Epidermal melanocyte (primary cell): ENCODE results near the gene LANCL3.
"Not testable (repeated sequence)": the region's sequence is repeated elsewhere in the genome, so short reads cannot be mapped to it uniquely, and the experiment has no call there.

Source experiments
- DNase-seq: peaks from one replicate; pipeline ENCODE4 v3.0.0; 2011; ENCODE audit warnings: low spot score; ENCODE audit not compliant: insufficient read length

LANCL3 gene

GRCh38 chrX:37571426-37572107 is at the start of gene LANCL3:
Gene LANCL3 (plus strand): TSS chrX:37571661. CDS start chrX:37571871, 210 bp downstream.
- not testable (repeated sequence) for DNase-seq

GRCh38 chrX:37523673-37524072 is 47.8 kb upstream of the LANCL3 start:
- not testable (repeated sequence) for DNase-seq

- DNase-seq = no peak
These were observed 29.5 kb upstream of the LANCL3 start for GRCh38 chrX:37541991-37542390.

- no peak for DNase-seq
These were observed 28.7 kb upstream of the LANCL3 start for GRCh38 chrX:37542791-37543190.

DNA sequence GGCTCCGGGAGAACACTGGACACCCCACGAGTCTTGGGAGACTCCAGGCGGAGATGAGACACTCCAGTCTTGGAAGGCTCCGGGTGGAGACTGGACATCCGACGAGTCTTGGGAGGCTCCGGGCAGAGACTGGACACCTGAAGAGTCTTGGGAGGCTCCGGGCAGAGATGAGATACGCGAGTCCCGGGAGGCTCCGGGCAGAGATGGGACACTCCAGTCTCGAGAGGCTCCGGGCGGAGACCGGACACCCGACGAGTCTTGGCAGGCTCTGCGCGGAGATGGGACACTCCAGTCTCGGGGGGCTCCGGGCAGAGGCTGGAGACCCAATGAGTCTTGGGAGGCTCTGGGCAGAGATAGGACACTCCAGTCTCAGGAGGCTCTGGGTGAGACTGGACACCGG is 28.1 kb upstream of the LANCL3 start:
- no peak for DNase-seq

DNA sequence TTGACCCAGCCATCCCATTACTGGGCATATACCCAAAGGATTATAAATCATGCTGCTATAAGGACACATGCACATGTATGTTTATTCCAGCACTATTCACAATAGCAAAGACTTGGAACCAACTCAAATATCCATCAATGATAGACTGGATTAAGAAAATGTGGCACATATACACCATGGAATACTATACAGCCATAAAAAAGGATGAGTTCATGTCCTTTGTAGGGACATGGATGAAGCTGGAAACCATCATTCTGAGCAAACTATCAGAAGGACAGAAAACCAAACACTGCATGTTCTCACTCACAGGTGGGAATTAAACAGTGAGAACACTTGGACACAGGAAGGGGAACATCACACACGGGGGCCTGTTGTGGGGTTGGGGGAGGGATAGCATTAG is 26.9 kb upstream of the LANCL3 start:
- not testable (repeated sequence) for DNase-seq

- no peak for DNase-seq
These were observed 26.4 kb upstream of the LANCL3 start for GRCh38 chrX:37545066-37545465.

- not testable (repeated sequence) for DNase-seq
These were observed 21.8 kb upstream of the LANCL3 start for GRCh38 chrX:37549619-37550018.

DNA sequence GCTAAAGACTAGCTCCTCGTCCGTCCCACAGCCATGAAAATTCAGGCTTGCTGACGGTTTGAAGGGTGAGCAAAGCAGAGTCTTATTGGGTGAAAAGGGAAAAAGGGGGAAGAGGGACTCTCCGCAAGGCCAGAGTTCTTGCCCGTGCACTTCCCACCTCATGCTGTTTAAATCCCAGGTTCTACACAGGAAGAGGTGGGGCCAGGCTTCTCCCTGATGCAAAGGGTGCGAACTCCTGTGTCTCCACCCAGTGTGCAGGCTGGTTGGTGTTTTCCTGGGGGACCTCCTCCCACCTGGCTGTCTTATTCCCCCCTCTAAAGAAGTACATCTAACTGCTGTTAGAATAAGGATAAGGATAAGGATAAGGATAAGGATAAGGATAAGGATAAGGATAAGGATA is 18.0 kb upstream of the LANCL3 start:
- no peak for DNase-seq

DNA sequence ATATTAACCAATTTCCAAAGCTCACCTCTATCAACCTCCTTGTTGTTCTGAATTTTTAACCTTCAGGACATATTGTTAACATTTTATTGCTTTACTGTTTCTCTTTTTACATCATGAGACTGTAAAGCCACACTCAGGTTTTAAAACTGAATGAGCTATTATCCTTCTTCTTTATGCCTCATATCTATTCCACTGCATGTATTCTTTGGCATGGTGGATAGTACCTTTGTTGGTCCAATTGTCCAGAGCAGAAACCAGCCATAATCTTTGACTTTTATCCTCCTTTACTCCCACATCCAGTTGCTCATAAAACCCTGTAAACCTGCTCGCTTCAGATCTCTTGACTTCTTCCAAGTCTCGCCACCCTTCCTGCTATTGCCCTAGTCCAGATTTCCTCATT is 6.2 kb upstream of the LANCL3 start:
- DNase-seq = not testable (repeated sequence)

DNA sequence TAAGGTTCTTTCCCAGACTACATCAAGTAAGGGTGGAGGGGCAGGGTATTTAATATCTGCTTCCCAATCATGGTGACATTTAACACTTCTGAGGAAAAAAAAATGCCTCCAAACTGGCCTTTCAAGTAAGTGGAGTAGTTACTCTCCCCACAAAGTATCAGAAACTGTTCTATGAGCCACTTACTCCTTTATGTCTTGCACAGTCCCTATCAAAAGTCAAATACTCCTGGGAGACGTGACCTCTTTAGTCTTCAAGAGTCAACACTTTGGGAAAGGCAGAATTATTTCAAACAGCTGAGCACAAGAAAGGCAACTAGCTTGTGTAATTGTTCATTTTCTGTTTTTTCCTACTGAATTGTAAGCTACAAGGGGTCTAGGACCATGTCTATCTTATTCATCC is 1.1 kb upstream of the LANCL3 start:
- not testable (repeated sequence) for DNase-seq

GRCh38 chrX:37572108-37572587 is 687 bp downstream of the LANCL3 start:
- not testable (repeated sequence) for DNase-seq

DNA sequence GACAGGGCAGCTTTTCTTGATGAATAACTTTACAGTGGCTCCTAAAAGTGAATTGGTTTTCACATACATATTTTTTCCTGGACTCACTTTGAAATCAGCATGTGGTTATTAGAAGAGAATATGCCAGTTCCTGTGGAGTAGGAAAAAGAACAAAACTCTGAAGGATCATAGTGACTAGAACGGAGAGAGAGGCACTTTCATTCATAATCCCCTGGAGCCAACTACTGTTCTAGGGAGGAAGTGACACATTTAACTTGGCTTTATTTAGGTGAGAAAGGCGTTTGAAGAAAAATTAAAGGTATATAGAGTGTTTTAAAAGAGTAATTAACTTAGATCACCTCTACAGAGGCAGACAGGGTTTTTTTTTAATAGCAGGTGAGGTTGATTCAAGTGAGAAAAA is 1.7 kb downstream of the LANCL3 start:
- DNase-seq = not testable (repeated sequence)

DNA sequence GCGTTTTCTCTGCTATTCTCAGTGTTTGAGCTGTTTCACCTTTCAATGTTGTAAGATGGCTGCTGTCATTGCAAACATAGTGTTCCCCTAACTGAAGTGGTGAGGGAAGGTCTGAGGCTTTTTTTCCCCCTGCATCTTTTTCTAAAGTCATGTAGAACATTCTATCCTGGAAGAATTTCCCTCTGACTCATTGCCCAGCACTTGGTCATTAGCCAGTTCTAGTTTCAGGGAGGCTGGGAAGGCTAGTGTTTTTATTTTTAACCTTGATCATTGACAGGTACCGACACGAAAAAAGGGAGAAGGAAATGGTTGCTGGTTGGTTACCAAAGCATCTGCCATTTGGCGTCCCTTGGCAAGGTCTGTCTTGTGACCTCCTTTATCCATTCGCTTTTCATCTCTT is 6.6 kb downstream of the LANCL3 start:
- no peak for DNase-seq

GRCh38 chrX:37580080-37580479 is 8.6 kb downstream of the LANCL3 start:
- no peak for DNase-seq

GRCh38 chrX:37587337-37587736 is 15.9 kb downstream of the LANCL3 start:
- DNase-seq = not testable (repeated sequence)

DNA sequence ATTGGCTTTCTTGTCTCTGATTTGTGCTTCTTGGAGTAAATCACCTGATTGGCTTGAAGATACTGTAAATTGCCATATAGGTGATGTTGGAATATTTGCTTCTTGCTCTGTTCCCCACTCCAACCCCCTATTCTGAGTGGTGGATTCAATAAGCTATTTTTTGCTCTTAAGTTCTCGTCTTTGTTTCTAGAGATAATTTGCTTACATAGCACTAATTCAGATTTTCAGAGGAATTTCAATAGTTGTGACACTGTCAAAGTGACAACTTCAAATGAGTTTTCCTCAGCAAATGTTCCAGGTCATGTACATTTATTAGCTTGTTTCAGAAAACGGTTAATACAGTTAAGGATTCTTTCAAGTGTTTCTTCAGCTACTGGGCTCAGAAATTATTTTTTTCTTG is 18.6 kb downstream of the LANCL3 start:
- no peak for DNase-seq

DNA sequence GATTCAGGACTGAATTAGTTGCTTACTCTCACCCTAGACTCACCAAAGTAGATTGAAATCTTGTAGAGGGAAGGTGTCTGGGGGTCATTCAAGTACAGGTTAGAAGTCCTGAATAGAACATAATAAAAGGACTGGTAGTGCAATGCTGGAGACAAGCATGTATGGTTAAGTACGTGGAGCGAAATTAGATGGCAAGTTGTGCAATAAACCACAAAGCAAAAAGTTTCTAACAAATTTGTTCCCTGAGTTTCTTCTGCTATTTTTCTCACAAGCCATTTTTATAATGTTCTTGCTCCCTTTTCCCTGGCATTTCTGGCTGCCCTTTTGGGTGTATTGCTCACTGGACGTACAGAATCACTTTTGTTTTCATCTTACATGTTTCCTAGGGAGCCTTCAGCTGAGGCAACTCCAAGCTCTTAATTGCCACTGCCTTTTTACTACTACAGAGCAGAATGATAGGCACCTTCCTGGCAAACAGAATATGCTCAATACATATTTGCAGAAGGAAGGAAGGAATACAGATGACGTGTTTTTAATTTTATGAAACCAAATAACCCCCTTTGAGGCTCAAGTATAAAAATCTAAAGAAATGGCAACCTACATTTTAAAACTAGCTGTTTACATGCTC is 23.4 kb downstream of the LANCL3 start:
- no peak for DNase-seq

- no peak for DNase-seq
These were observed 28.3 kb downstream of the LANCL3 start for GRCh38 chrX:37599729-37600128.

GRCh38 chrX:37603938-37604409 is 32.5 kb downstream of the LANCL3 start:
- DNase-seq = no peak

DNA sequence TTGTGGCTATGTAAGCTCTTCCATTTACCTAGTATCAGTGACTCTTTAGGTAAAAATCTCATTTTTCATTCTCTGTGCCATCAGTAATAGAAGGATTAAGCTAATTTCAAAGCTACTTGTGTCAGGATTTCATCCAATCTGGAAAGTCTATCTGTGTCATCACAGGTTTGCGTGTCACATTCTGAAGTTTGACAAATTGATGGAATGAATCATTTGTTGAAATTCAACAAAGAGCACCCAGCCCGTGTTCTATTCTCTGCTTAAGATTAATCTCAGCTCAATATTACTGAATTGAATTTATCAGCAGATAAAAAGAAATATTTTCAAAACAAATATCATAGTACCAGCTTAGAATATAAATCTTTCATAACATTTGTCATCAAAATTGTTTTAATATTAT is 35.8 kb downstream of the LANCL3 start:
- no peak for DNase-seq

GRCh38 chrX:37608156-37608555 is 36.7 kb downstream of the LANCL3 start:
- DNase-seq = no peak

- no peak for DNase-seq
These were observed 38.3 kb downstream of the LANCL3 start for GRCh38 chrX:37609727-37610126.
